Fibroblast of mammary gland (primary cell): Measurements from ENCODE around the gene FGFBP1.

Source experiments
- DNase-seq: peaks from one replicate; pipeline ENCODE4 v3.0.0-alpha.2; 2010; ENCODE audit warnings: low read depth
- H3K4me3 ChIP-seq: 2 replicates; pipeline ENCODE4 v1.5.1; 2011; ENCODE audit warnings: low read depth, mild to moderate bottlenecking, low read length, moderate library complexity; ENCODE audit not compliant: control insufficient read depth
- CTCF ChIP-seq: conservative IDR thresholded peaks from 2 replicates; pipeline ENCODE4 v1.5.1; 2011; ENCODE audit warnings: low read depth, low read length, inconsistent platforms; ENCODE audit not compliant: control insufficient read depth, insufficient read depth

The FGFBP1 gene

GRCh38 chr4:15971068-15971801, 32.7 kb upstream of the FGFBP1 start:
- no peak overlapping the region for H3K4me3 ChIP-seq
- DNase-seq: no peak
- no peak for TF ChIP-seq CTCF

GRCh38 chr4:15968551-15969300, 30.2 kb upstream of the FGFBP1 start:
- H3K4me3 ChIP-seq: no peak overlapping the region
- DNase-seq: no peak
- TF ChIP-seq CTCF: no peak

- DNase-seq: no peak
- TF ChIP-seq CTCF: no peak
- H3K4me3 ChIP-seq: no peak overlapping the region
Observed at GRCh38 chr4:15965325-15965724, 26.8 kb upstream of the FGFBP1 start.

- DNase-seq: no peak
- H3K4me3 ChIP-seq: no peak overlapping the region
- TF ChIP-seq CTCF: peak; percentile 4
Observed at GRCh38 chr4:15964159-15964558, 25.6 kb upstream of the FGFBP1 start.

GRCh38 chr4:15963576-15963975, 25.0 kb upstream of the FGFBP1 start:
- no peak for DNase-seq
- no peak for TF ChIP-seq CTCF
- no peak overlapping the region for H3K4me3 ChIP-seq

GRCh38 chr4:15963001-15963451, 24.5 kb upstream of the FGFBP1 start, which contains the start of gene FGFBP2:
TSS of gene FGFBP2 (minus strand) at chr4:15963175. CDS start at chr4:15963129, 46 bp downstream.
- H3K4me3 ChIP-seq: no peak within 1 kb of the TSS
- peak; percentile 49 for DNase-seq
- peak; percentile 52 for TF ChIP-seq CTCF
